Measurements from ENCODE around the gene LRRC2.

The LRRC2 gene

GRCh38 chr3:46521096-46521495 lies 45.0 kb downstream of the LRRC2 start:
- Histone ChIP-seq H3K4me3 (replicated peaks; ENCODE audit: insufficient read depth, low read length) (no peak overlapping the region), H3K27ac (replicated peaks) (no peak overlapping the region), H3K27me3 (ENCODE audit: insufficient read depth, poor library complexity, severe bottlenecking) (no peaks in the 10 kb centered on the region)
- TF ChIP-seq POLR2AphosphoS5 (IDR thresholded peaks at IDR 0.05; ENCODE audit: low read depth), result no peak
- TF ChIP-seq CTCF (IDR thresholded peaks at IDR 0.05; ENCODE audit: insufficient read depth, low read length), result no peak
- no peak for TF ChIP-seq REST (IDR thresholded peaks at IDR 0.05; ENCODE audit: insufficient replicate concordance, low read depth)
- TF ChIP-seq GABPA (IDR thresholded peaks at IDR 0.05; ENCODE audit: low read depth), result no peak
- TF ChIP-seq SPI1 (IDR thresholded peaks at IDR 0.05; ENCODE audit: borderline replicate concordance, low read depth), result no peak
- DNase-seq (ENCODE audit: low read depth in 1 of 2, low spot score in 1 of 2), result no peak

- no peaks in the 10 kb centered on the region for H3K27me3 ChIP-seq (ENCODE audit: insufficient read depth, poor library complexity, severe bottlenecking)
- H3K27ac ChIP-seq (replicated peaks), result no peak overlapping the region
- DNase-seq (ENCODE audit: low read depth in 1 of 2, low spot score in 1 of 2), result no peak
- TF ChIP-seq SPI1 (IDR thresholded peaks at IDR 0.05; ENCODE audit: borderline replicate concordance, low read depth) (no peak), CTCF (IDR thresholded peaks at IDR 0.05; ENCODE audit: insufficient read depth, low read length) (no peak), REST (IDR thresholded peaks at IDR 0.05; ENCODE audit: insufficient replicate concordance, low read depth) (no peak), POLR2AphosphoS5 (IDR thresholded peaks at IDR 0.05; ENCODE audit: low read depth) (no peak), GABPA (IDR thresholded peaks at IDR 0.05; ENCODE audit: low read depth) (no peak)
- no peak overlapping the region for H3K4me3 ChIP-seq (replicated peaks; ENCODE audit: insufficient read depth, low read length)
These were observed 45.6 kb downstream of the LRRC2 start for GRCh38 chr3:46520531-46520930.

GRCh38 chr3:46519952-46520351 lies 46.1 kb downstream of the LRRC2 start:
- TF ChIP-seq CTCF (IDR thresholded peaks at IDR 0.05; ENCODE audit: insufficient read depth, low read length) (no peak), SPI1 (IDR thresholded peaks at IDR 0.05; ENCODE audit: borderline replicate concordance, low read depth) (no peak), POLR2AphosphoS5 (IDR thresholded peaks at IDR 0.05; ENCODE audit: low read depth) (no peak), REST (IDR thresholded peaks at IDR 0.05; ENCODE audit: insufficient replicate concordance, low read depth) (no peak), GABPA (IDR thresholded peaks at IDR 0.05; ENCODE audit: low read depth) (no peak)
- Histone ChIP-seq H3K27me3 (ENCODE audit: insufficient read depth, poor library complexity, severe bottlenecking) (no peaks in the 10 kb centered on the region), H3K27ac (replicated peaks) (no peak overlapping the region), H3K4me3 (replicated peaks; ENCODE audit: insufficient read depth, low read length) (no peak overlapping the region)
- DNase-seq (ENCODE audit: low read depth in 1 of 2, low spot score in 1 of 2), result no peak

Data from HL-60 (cell line).